Esophagus mucosa (tissue), 1 donor: Measurements from ENCODE around the gene NXPH1. TPM values are rescaled to one million over a fixed set of nuclear protein-coding genes. Genes with fewer than 3 reads are reported as not detected.

Experiments
- ATAC-seq: fragments of 200-7000 bp; cut with Tn5 transposase; one replicate; pipeline ENCODE4 v1.9.1; 2020
- total RNA-seq: library from RNA; stranded (reverse); gene quantifications from one replicate; pipeline ENCODE4 v1.2.4, GENCODE V29; 2023
- donor health status: DM: yes; HTN: yes; CAD: no.

NXPH1 gene
- total RNA-seq, 1 donor from 2014 or later = not detected

- peak; percentile 42 for ATAC-seq
Observed at GRCh38 chr7:8436965-8437364, 3.6 kb downstream of the NXPH1 start.

- no peak for ATAC-seq
Observed at GRCh38 chr7:8437606-8438005, 4.2 kb downstream of the NXPH1 start.

- no peak for ATAC-seq
Observed at GRCh38 chr7:8440670-8441069, 7.3 kb downstream of the NXPH1 start.

- no peak for ATAC-seq
Observed at GRCh38 chr7:8441106-8441965, 7.9 kb downstream of the NXPH1 start.

GRCh38 chr7:8442051-8442813 lies 8.8 kb downstream of the NXPH1 start:
- ATAC-seq = no peak

GRCh38 chr7:8442814-8443304 lies 9.4 kb downstream of the NXPH1 start:
- ATAC-seq = no peak

GRCh38 chr7:8443576-8444467 lies 10.4 kb downstream of the NXPH1 start:
- ATAC-seq = no peak

GRCh38 chr7:8444468-8444769 lies 11.0 kb downstream of the NXPH1 start:
- no peak for ATAC-seq

GRCh38 chr7:8453535-8453934 lies 20.1 kb downstream of the NXPH1 start:
- no peak for ATAC-seq

GRCh38 chr7:8455426-8455825 lies 22.0 kb downstream of the NXPH1 start:
- no peak for ATAC-seq

GRCh38 chr7:8462309-8462708 lies 28.9 kb downstream of the NXPH1 start:
- no peak for ATAC-seq

GRCh38 chr7:8465338-8465737 lies 31.9 kb downstream of the NXPH1 start:
- no peak for ATAC-seq

GRCh38 chr7:8480527-8480926 lies 47.1 kb downstream of the NXPH1 start:
- ATAC-seq = no peak

- no peak for ATAC-seq
Observed at GRCh38 chr7:8481096-8481495, 47.7 kb downstream of the NXPH1 start.

GRCh38 chr7:8481752-8482446 lies 48.5 kb downstream of the NXPH1 start:
- no peak for ATAC-seq

GRCh38 chr7:8490391-8491045 lies 57.1 kb downstream of the NXPH1 start:
- no peak for ATAC-seq

- ATAC-seq = no peak
Observed at GRCh38 chr7:8491106-8491505, 57.7 kb downstream of the NXPH1 start.

GRCh38 chr7:8491544-8492489 lies 58.4 kb downstream of the NXPH1 start:
- no peak for ATAC-seq

GRCh38 chr7:8499128-8499527 lies 65.7 kb downstream of the NXPH1 start:
- ATAC-seq = no peak

GRCh38 chr7:8500286-8500685 lies 66.9 kb downstream of the NXPH1 start:
- ATAC-seq = no peak
